Caki2 (cell line): ENCODE data around the gene RNU1-2. TPM values are rescaled to one million over a fixed set of nuclear protein-coding genes. Genes with fewer than 3 reads are reported as not detected.
"Not testable (repeated sequence)": the region's sequence is repeated elsewhere in the genome, so short reads cannot be mapped to it uniquely, and the experiment has no call there.

Experiments
- DNase-seq: peaks from one replicate; pipeline ENCODE4 v3.0.0-alpha.2; 2015; ENCODE audit warnings: low read depth
- in situ Hi-C: cut with HindIII; loops from 2 replicates; pipeline ENCODE4 v1.10.0; 2016; ENCODE audit warnings: low sequenced_read_pairs, low pct_unique_long_range_greater_than_20kb, mixed read lengths
- total RNA-seq: library from RNA; depleted of rRNA; stranded (reverse); fragments of >200 nt; shearing (Covaris generic); gene quantifications from 2 replicates; pipeline ENCODE4 v1.2.3, GENCODE V29; 2014; ENCODE audit warnings: low replicate concordance

The RNU1-2 gene
- total RNA-seq, 1 experiment from 2014 or later = not detected

DNA sequence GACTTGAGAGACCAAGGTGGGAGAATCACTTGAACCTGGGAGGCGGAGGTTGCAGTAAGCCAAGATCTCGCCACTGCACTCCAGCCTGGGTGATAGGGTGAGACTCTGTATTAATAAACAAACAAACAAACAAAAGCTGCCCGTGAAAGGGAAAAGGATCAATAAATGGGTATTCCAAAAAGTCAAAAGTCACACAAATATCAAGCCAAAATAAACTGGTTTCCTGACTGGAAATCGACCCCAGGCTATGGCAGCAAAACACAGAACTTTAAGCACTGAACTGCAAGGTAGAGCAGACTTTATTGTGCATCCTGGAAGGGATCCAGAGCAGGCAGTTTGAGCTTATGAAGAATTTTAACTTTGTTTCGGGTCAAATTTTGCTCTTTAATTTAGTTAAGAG is 11.3 kb upstream of the RNU1-2 start:
- in situ Hi-C loops, DNase-seq: not testable (repeated sequence)

GRCh38 chr1:16886860-16887605 is 8.7 kb upstream of the RNU1-2 start:
- DNase-seq = no peak
- in situ Hi-C loops = no loop called here

DNA sequence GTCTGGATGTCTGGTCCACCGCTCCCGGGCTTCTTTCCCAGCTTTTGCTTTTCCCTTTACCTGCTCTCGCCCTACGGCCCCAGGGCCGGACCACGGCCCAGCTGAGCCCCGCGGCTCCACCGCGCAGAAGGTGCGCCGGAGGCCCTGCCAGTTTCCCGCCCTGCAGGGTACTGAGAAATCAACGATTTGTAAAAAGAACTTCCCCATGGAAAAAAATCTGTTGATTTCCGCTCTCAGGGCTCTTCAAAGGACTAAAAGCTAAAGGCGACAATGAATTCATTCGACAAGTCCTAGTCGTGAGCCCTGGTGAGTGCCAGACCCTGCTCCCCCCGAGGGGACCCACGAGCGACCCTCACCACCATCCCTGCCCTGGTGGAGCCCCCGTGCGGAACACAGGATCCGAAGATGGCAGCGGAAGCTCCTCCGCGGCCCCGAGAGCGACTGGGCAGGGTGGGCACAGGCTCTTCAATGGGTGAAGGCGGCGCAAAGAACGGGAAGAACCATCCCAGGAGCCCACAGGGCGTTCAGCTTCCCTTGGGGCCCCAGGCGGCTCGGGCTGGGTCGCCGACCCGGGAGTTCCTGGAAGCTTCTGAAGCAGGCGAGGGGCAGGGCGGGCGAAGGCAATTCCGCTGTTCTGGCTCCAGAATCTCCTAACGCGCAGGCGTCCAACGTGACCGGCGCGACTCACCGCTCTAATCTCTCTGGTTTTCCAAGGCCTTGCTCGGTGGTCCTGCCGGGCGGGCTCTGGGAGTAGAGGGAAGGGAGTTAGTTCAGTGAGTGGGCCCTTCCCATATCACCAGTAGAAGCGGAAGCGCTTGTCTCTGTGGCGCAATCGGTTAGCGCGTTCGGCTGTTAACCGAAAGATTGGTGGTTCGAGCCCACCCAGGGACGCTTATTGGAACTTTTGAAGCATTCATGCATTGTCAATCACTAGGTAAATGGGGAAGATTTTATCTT is 6.6 kb upstream of the RNU1-2 start:
- peak; percentile 51 for DNase-seq
- in situ Hi-C loops = no loop called here

DNA sequence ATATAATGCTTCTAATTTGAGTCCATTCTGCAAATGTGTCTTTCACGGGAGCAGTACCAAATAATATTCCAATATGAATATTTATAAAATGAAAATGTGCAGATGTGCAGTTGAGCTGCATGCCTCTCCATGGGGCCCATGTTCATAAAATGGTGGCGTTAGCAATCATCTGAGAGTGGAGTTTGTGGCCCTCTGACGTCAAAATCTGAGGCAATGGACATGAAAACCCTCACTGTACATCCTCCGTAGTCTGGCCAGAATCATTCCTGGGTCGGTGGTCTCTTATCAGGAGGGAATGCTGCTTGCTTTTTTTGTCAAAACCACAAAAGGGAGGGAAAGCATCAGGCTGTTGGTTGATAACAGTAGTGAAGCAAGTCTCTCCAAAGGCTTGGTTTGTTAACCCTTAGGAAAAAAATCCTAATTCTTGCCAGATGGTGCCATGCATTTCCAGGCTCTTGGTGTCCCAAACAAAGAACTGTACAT is 5.2 kb upstream of the RNU1-2 start:
- DNase-seq, in situ Hi-C loops: not testable (repeated sequence)

DNA sequence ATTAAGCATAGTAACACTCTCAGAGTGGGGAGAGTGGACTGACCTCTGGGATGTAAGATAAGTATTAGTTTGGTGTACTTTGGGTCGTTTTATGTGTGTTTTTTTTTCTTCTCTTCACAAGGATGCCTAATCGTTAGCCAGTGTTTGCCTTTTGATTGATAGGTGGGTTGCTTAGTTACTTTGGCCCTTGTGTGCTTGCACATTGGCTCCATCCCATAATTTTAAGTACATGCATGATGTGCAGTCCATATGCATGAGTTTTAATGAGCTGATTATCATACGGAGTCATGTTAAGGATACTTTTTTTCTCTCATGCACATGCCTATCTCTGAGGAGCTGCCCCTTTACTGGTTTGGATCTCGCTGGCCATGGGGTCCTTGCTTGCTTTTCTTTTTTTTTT is 4.7 kb upstream of the RNU1-2 start:
- in situ Hi-C loops, DNase-seq: not testable (repeated sequence)

DNA sequence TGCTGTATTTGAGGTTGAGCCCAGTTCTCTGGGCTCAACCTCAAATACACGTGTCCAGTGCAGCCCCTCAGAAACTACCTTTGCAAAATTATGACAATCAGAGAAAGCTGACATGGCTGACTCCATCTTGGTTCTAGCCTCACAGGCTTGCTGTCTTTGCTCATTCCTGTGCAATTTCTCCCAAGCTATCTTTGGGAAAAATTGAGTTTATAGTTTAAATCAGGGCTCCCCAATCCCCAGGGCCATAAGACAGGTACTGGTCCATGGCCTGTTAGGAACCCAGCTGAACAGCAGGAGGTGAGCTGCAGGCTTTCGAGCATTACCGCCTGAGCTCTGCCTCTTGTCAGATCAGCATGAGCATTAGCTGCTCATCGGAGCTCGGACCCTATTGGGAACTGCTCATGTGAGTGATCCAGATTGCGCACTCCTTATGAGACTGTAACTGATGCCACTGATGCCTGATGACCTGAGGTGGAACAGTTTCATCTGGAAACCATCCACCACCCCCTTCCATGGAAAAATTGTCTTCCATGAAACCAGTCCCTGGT is 2.7 kb upstream of the RNU1-2 start:
- DNase-seq, in situ Hi-C loops: not testable (repeated sequence)

DNA sequence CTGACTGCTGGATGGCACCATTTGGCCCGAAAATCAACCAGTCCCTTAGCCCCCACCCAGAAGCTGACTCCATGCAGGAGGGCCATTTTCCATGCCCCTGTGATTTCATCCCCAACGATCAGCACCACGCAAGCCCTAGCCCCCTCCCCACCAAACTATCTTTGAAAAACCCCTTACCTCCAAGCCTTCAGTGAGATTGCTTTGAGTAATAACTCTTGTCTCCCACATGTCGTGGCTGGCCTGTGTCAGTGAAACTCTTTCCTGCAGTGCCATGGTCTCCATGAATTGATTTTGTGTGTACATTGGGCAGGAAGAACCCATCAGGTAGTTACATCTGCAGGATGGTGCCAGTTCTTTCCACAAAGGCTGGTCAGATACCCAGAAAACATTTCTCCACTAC is 2.0 kb upstream of the RNU1-2 start:
- DNase-seq = not testable (repeated sequence)

GRCh38 chr1:16894338-16894737 is 1.4 kb upstream of the RNU1-2 start:
- in situ Hi-C loops, DNase-seq: not testable (repeated sequence)

More for the DNA sequence above, 2.0 kb upstream of the RNU1-2 start:
- in situ Hi-C loops = not testable (repeated sequence)

GRCh38 chr1:16895233-16895597 is 565 bp upstream of the RNU1-2 start:
- in situ Hi-C loops, DNase-seq: not testable (repeated sequence)

DNA sequence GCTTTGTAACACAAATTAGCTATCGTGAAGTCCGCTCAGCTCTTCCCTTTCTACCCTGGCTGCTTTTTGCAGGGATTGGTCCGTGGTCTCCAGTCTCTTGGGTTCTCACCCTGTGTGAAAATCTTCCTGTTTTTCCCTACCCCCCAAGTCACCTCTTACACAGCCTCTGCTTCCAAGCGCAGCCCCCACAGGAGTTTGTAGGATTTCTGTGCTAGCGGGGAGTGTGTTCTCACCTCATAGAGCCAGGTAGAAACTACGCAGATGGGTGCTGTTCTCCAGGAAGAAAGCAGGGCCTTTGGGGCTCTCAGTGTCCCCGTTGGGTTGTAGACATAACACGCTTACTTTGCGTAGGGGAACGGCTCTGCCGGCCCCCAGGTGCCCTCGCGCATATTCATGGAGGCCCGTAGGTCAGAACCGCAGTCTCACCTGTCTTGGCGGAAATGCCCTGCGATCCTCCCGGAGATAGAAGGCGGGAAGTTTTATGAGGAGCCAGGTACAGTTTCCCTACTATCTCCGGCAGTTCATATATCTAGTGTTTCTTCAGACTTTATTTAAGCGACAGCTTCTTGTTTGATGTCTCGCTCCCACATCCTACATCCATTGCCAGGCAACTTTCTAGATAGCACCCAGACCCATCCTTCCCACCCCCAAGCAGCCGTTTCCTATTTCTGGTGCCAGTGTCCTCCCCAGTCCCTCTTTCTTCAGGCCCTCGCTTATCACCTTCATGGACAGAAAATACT is 706 bp downstream of the RNU1-2 start:
- in situ Hi-C loops = not testable (repeated sequence)
- DNase-seq = peak; percentile 87

GRCh38 chr1:16897653-16898052 is 1.9 kb downstream of the RNU1-2 start:
- DNase-seq, in situ Hi-C loops: not testable (repeated sequence)

GRCh38 chr1:16898298-16898697 is 2.5 kb downstream of the RNU1-2 start:
- DNase-seq, in situ Hi-C loops: not testable (repeated sequence)

DNA sequence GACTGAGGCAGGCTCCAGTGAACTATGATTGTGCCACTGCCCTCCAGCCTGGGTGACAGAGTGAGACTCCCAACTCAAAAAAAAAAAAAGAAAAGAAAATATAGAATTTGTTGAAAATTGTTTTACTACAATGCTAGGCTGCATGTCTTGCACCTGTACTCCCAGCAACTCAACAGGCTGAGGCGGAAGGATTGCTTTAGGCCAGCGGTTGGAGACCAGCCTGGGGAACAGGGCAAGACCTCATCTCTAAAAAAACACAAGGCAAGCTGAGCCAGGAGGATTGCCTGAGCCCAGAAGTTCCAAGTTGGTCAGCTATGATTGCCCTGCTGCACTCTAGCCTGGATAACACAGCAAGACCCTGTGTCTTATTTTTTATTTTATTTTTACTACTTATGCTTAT is 3.2 kb downstream of the RNU1-2 start:
- DNase-seq, in situ Hi-C loops: not testable (repeated sequence)

DNA sequence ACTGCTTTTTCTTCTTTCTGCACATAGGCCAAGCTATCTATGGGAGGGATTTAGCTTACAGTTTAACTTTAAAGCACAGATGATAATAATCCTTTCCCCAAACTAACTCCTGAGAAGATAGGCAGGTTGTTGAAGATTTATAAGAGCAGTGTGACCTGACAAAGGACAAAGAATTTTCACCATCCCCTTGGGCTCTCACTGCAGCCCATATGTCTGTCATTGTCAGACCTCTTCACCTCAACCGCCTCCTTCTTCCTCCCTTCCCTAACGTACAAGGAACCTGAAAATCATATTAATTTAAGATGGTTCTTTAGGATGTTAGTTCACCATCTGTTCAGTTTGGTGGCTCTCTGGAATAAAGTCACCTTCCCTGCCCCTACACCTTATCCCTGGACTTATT is 5.0 kb downstream of the RNU1-2 start:
- DNase-seq = no peak
- in situ Hi-C loops = no loop called here

DNA sequence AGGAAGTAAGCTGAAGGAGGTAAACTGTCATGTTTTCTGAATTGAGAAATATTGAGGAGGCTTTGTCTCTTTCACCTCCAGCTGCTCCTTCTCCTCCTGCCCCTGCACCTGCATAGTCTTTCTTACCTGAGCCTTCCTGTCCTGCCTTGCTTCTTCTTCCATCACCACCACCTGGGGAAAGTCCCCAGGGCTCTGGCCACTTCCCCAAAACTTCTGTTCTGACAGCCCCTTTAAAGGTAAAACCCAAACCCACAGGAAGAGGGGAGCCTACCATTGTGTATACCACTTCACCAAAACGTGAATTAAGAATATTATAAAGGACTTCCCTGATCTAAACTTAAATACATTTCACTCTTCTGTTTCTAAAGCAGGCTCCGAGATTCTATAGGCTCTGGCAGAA is 5.6 kb downstream of the RNU1-2 start:
- DNase-seq, in situ Hi-C loops: not testable (repeated sequence)

GRCh38 chr1:16903054-16903453 is 7.3 kb downstream of the RNU1-2 start:
- in situ Hi-C loops = no loop called here
- peak; percentile 45 for DNase-seq

DNA sequence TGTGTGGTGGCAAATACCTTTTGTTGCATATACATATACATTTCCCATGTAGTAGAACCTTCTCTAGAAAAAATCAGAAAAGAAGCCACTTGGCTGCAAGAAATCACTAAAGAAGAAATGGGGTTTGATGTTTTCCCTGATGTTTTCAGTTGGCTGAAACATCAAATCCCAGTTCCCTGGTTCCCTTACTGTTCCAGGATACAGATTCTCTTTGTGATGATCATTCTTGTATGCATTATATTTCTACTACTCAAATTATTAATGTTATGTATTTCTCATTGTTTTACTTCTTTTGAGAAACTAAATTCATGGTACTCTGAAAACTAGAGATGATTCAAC is 7.6 kb downstream of the RNU1-2 start:
- in situ Hi-C loops = no loop called here

DNA sequence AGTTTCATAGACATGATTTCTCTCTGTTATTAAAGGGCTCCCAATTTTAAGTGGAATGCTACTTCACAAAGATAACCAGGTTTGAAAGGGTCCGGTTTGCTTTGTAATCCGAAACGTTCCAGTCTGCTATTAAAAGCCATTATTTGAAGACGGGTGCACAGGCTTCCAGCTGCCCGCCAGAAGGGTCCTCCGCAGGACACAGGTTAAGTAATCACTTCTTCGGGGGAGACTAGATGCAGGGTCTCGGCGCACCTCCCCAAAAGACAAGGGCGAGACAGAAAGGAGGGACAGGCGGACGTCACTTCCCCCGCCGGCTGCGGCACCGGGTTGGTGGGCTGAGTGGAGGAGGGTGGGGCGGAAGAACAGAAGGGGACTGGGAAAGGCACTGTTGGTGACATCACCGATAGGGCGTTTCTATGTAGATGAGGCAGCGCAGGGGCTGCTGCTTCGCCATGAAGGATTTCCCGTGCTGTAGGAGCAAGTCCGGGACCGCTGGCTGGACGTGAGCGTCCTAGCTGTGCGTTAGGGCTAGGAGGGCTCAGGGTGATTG is 8.9 kb downstream of the RNU1-2 start:
- in situ Hi-C loops = no loop called here
- peak; percentile 97 for DNase-seq

More for the DNA sequence above, 7.6 kb downstream of the RNU1-2 start:
- DNase-seq = no peak
